AG04449 (cell line): ENCODE measurements around the gene CACNA1I.

ENCODE experiments used
- CTCF ChIA-PET: fragments of 350-600 bp; formaldehyde crosslinking; extraction: SDS; loops from one replicate; lab custom pipeline; 2021; ENCODE audit warnings: antibody characterized with exemption; lab: Yijun Ruan, JAX
- POLR2A ChIA-PET: fragments of 400-600, 350-600 bp; formaldehyde crosslinking; extraction: SDS; loops from one replicate; lab custom pipeline; 2020; ENCODE audit warnings: antibody characterized with exemption, inconsistent platforms; lab: Yijun Ruan, JAX
- DNase-seq: peaks from one replicate; pipeline ENCODE4 v3.0.0-alpha.2; 2010; ENCODE audit warnings: low read depth, low spot score
- H3K4me3 ChIP-seq: 2 replicates; pipeline ENCODE4 v1.5.1; 2011; ENCODE audit warnings: low read depth, mild to moderate bottlenecking, control low read depth, low read length
- CTCF ChIP-seq: IDR thresholded peaks from one replicate; pipeline ENCODE4 v1.5.1; 2011; ENCODE audit warnings: mild to moderate bottlenecking, moderate library complexity, low read length, control low read depth, inconsistent platforms; ENCODE audit not compliant: insufficient read depth; ENCODE audit errors: missing control alignments

CACNA1I gene

GRCh38 chr22:39545386-39546365 is 24.9 kb upstream of the CACNA1I start:
- no peak for DNase-seq
- POLR2A ChIA-PET, result no interaction called here

GRCh38 chr22:39546889-39547586 is 23.5 kb upstream of the CACNA1I start:
- TF ChIP-seq CTCF, result no peak
- DNase-seq, result no peak
- H3K4me3 ChIP-seq, result no peak overlapping the region
- ChIA-PET POLR2A (no interaction called here), CTCF (interaction anchor here (0.9 to 27.5 kb wide), 2 partner anchors 12 to 483 kb away, joined by 6 to 1079 read pairs; no protein-coding TSS in a partner anchor)

More at GRCh38 chr22:39545386-39546365, 24.9 kb upstream of the CACNA1I start:
- H3K4me3 ChIP-seq, result no peak overlapping the region
- TF ChIP-seq CTCF, result no peak
- CTCF ChIA-PET, result interaction anchor here (3.0 to 27.5 kb wide), 3 partner anchors 11 to 484 kb away, joined by 14 to 1079 read pairs (median 35); no protein-coding TSS in a partner anchor

- no peak overlapping the region for H3K4me3 ChIP-seq
- ChIA-PET POLR2A (no interaction called here), CTCF (interaction anchor here (0.9 to 27.5 kb wide), 3 partner anchors 13 to 482 kb away, joined by 6 to 1079 read pairs (median 15); partner anchors contain the start of gene RPS19BP1)
- TF ChIP-seq CTCF, result no peak
- DNase-seq, result no peak
Observed at GRCh38 chr22:39547587-39547947, 23.0 kb upstream of the CACNA1I start.

- ChIA-PET CTCF (interaction anchor here (2.9 to 27.5 kb wide), 2 partner anchors 18 to 476 kb away, joined by 16 to 1079 read pairs; no protein-coding TSS in a partner anchor), POLR2A (no interaction called here)
- H3K4me3 ChIP-seq, result no peak overlapping the region
- no peak for TF ChIP-seq CTCF
- no peak for DNase-seq
Observed at GRCh38 chr22:39553429-39553828, 17.1 kb upstream of the CACNA1I start.

- CTCF ChIA-PET, result interaction anchor here (1.6 kb wide), 1 partner anchor 19 kb away, joined by 5 read pairs; no protein-coding TSS in a partner anchor
- no peak for DNase-seq
- H3K4me3 ChIP-seq, result no peak overlapping the region
- POLR2A ChIA-PET, result no interaction called here
- TF ChIP-seq CTCF, result no peak
Observed at GRCh38 chr22:39554151-39554550, 16.4 kb upstream of the CACNA1I start.
